NCI-H1694 treated with DMSO at 0.1 percent for 48 hours (cell line): ENCODE results near the gene MT1E.
"Not testable (repeated sequence)": the region's sequence is repeated elsewhere in the genome, so short reads cannot be mapped to it uniquely, and the experiment has no call there.

ENCODE experiments used
- DNase-seq: peaks from one replicate; lab custom pipeline; 2025; lab: John Stamatoyannopoulos, UW

The MT1E gene

GRCh38 chr16:56647641-56648431 is 22.3 kb downstream of the MT1E start:
- DNase-seq, result no peak

DNA sequence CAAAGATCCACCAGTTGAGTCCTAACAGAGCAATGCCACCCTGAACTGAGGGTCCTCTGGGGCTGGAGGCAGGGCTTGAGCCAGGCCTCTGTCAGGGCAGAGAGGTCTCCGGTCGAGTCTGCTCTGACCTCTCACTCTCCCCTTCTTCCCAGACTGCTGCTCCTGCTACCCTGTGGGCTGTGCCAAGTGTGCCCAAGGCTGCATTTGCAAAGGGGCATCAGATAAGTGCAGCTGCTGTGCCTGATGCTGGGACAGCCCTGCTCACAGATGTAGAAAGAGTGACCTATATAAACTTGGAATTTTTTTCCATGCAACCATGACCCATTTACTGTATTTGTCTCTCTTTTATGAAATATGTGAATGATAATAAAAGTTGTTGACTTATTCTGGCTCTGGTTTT is 23.7 kb downstream of the MT1E start:
- DNase-seq, result no peak

DNA sequence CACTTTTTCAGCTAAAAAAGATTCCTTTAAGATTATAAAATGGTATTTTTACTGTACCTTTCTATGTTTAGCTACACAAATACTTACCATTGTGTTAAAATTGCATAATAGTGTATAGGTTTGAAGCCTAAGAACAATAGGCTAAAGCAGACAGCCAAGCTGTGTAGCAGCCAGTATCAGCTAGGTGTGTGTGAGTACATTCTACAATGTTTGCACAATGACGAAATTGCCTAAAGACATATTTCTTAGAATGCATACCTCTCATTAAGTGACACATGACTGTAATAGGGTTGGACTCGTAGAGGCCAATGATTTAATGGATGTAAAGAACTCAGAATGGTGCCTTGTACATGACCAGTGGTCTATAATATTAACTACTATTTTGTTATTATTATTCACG is 24.2 kb downstream of the MT1E start:
- DNase-seq, result no peak

DNA sequence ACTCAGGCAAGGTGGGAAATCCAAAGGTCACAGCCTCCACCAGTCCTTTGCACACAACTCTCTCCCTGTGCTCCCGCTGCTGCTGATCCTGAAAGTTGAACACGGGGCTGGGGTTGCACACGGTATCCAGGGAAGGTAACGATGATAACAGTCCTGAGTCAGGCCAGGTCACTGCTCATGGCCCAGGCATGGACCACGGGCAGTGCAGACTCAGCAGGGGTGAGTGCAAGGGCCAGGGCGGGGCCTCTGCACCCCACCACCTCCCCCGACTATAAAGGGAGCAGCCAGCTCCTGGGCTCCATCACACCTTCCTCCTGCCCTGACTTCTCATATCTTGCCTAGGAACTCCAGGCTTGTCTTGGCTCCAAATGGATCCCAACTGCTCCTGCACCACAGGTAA is 26.0 kb downstream of the MT1E start, which contains the start of gene MT1B:
Gene MT1B (plus strand): TSS at position 301 of the 400 bp plus-strand sequence. CDS start 68 bp downstream, at position 369.
- DNase-seq, result no peak

DNA sequence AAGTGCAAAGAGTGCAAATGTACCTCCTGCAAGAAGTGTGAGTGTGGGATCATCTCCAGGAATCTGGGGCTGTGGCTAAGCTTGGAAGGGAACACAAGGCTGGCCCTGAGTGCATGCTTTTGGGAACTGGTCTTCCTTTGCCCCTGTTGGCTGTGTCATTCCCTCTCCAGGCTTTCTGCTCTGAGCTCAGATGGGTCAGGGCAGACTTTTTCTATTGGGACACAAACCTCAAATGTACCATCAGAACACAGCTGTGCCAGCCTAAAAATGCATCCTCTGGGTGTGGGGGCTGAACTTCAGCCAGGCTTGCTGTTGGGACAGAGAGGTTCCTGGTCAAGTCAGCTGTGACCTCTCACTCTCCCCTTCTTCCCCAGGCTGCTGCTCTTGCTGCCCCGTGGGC is 27.0 kb downstream of the MT1E start:
- DNase-seq, result no peak

DNA sequence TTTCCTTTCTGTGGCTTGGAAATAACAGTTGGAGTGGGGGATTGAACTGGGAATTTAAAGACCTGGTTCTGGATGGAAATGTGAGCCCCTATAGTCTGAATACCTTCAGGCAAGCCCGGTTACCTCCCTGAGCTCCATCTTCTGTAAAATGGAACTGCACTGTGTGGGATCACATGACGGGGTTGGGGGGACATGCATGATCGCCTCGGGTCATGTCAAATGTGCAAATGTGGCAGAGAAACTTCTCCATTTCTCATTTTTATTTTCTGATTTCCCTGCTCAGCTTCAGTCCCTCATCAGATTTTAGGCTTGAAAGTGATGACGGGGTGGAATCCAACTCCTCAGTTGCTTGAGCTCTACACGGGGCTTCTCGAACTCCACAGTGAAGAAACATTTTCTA is 27.6 kb downstream of the MT1E start:
- no peak for DNase-seq

- DNase-seq, result peak; percentile 52
These were observed 32.2 kb downstream of the MT1E start, which contains the start of gene MT1F for GRCh38 chr16:56657555-56658326. MT1F (plus strand) TSS chr16:56657959; CDS start chr16:56658059, 100 bp downstream.

DNA sequence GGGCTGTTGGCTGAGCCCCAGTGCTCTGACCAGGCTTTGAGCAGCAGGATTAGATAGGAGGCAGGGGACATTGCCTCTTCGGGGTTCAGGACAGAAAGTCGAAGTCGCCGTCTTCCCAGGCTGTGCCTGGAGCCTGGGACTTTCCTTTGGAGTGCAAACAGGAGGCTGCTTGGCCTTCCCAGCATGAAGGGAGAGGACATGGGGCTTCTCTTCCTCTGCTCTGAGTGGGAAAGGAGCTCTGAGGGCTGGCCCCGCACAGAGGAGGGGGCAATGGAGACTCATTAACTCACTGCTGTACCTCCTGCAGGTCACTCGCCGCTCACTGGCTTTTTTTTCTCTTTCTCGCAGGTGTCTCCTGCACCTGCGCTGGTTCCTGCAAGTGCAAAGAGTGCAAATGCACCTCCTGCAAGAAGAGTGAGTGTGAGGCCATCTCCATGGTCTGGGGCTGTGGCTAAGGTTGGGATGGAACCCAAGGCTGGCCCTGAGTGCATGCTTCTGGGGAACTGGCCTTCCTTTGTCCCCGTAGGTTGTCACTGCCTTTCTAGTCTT is 32.8 kb downstream of the MT1E start:
- no peak for DNase-seq

DNA sequence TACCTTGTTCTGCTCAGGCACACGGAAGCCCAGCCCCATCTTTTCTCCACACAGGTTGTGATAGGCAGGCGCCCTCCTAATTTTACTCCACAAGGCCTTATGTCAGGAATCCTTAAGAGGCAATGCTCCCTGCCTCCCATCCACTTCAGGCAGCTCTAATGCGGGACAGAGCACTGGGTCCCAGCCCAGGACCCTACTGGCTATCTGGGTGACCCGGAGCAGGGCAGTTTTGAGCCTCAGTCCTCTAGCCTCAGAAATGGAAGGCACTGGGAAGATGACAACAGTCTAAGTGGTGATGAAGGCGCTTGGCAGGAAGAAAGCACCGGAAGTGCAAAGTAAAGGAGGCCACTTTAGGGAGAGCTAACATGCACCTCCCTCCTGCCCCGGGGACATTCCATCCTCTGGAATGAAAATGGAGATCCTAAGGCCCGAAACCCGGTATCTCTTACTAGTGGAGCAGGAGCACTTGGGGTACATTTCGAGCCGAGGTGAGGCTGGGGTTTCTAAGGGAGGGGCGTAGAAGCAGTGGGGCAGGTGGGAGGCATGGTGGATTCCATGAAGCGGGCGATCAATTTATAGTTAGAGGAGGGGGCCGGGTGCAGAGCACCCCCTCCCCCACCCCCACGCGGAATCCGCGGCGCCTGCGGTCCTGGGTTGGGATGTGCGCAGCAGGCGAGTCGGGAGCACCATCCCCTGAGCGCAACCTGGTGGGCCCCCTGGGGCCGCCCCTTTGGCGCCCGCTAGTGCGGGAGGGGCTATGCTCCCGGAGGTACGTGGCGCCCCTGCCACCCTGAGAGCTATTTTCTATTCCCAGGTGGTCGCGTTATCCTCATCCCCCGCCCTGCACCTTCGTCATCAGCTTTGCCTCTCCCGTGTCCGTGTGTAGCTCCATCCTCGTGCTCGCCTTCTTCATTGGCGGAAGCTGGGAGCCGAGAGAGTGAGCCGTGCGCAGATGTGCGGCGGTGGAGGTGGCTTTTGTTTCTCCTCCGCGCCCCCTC is 37.1 kb downstream of the MT1E start:
- no peak for DNase-seq

- DNase-seq, result no peak
These were observed 38.9 kb downstream of the MT1E start for GRCh38 chr16:56664506-56664905.

GRCh38 chr16:56665286-56666261 is 40.0 kb downstream of the MT1E start:
- not testable (repeated sequence) for DNase-seq

GRCh38 chr16:56667581-56668571 is 42.3 kb downstream of the MT1E start, which contains the start of gene MT1G:
MT1G (minus strand) TSS chr16:56668065; CDS start chr16:56667993, 72 bp downstream.
- no peak for DNase-seq

- DNase-seq, result no peak
These were observed 43.6 kb downstream of the MT1E start, which contains the start of gene MT1H for GRCh38 chr16:56669005-56669839. MT1H (plus strand) TSS chr16:56669814; CDS start chr16:56669885, 71 bp downstream.

DNA sequence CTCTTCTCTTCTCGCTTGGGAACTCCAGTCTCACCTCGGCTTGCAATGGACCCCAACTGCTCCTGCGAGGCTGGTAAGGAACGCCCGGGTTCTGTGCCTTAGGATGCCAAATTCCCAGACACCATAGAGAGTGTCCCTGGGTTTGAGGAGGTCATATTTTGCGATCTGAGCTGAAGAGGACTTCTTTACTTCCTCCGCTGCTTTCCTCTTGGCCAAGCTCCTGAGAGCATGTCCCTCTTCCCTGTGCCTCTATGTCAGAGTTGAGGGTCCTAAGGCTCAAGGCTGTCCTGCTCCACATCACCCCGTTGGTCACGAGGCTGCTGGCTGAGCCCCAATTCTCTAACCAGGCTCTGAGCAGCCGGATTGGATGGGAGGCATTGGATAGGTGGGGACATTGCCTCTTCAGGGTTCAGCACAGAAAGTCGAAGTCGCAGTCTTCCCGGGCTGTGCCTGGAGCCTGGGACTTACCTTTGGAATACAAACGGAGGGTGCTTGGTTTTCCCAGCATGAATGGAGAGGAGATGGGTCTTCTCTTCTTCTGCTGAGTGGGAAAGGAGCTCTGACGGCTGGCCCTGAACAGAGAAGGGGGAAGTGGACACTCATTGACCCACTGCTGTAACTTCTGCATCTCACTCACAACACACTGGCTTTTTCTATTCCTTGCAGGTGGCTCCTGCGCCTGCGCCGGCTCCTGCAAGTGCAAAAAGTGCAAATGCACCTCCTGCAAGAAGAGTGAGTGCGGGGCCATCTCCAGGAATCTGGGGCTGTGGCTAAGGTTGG is 44.4 kb downstream of the MT1E start:
- DNase-seq, result no peak

DNA sequence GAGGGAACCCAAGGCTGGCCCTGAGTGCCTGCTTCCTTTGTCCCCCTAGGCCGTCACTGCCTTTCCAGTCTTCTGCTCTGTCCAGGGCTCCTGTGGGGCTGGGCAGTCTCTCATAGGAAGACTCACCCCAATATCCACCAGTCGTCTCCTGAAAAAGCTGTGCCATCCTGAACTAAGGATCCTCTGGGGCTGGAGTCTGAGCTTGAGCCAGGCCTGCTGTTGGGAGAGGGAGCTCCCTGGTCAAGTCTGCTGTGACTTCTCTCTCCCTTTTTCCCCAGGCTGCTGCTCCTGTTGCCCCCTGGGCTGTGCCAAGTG is 45.0 kb downstream of the MT1E start:
- DNase-seq, result no peak

GRCh38 chr16:56671691-56672090 is 46.1 kb downstream of the MT1E start:
- DNase-seq, result not testable (repeated sequence)

GRCh38 chr16:56672171-56672570 is 46.6 kb downstream of the MT1E start:
- not testable (repeated sequence) for DNase-seq
